HuH-7 (cell line): ENCODE measurements around the gene NLGN2.

Source experiments
- DNase-seq: peaks from one replicate; pipeline ENCODE4 v3.0.0; 2011; ENCODE audit warnings: low spot score

Gene NLGN2

GRCh38 chr17:7466318-7466638, 58.6 kb downstream of the NLGN2 start:
- no peak for DNase-seq

GRCh38 chr17:7466639-7467341, 59.1 kb downstream of the NLGN2 start:
- no peak for DNase-seq

GRCh38 chr17:7467498-7467897, 59.9 kb downstream of the NLGN2 start:
- DNase-seq = no peak

- no peak for DNase-seq
Observed at GRCh38 chr17:7468290-7468689, 60.6 kb downstream of the NLGN2 start.

- no peak for DNase-seq
Observed at GRCh38 chr17:7468804-7469389, 61.3 kb downstream of the NLGN2 start.
